ENCODE measurements around the gene TP53I11.

DNA sequence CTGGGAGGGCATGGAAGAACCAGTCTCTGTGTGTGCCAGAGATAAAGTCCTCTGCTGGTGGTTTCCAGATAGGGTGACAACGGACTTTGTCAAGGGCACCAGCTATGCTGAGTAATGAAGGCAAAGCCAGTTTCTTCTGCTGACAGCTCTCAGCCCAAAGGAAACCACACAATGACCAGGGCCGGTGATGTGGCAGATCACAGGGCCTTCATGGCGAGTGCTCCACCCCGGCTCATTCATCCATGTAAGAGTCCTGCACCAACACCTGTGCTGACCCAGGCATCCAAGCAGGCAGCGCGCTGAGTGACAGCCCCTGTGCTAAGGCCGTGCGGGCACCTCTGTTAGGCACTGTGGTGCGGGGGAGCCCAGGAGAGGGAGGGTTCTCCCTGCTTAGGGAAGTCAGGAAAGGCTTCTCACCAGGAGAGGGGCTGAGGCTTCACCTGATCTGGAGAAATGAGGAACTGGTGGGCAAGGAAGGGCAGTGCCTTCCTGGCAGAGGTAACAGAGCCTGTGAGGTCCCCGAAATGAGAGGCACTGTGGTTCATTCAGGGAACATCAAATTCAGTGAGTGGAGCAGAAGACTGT lies 33.8 kb downstream of the TP53I11 start:
- TF ChIP-seq, protein P1, sequence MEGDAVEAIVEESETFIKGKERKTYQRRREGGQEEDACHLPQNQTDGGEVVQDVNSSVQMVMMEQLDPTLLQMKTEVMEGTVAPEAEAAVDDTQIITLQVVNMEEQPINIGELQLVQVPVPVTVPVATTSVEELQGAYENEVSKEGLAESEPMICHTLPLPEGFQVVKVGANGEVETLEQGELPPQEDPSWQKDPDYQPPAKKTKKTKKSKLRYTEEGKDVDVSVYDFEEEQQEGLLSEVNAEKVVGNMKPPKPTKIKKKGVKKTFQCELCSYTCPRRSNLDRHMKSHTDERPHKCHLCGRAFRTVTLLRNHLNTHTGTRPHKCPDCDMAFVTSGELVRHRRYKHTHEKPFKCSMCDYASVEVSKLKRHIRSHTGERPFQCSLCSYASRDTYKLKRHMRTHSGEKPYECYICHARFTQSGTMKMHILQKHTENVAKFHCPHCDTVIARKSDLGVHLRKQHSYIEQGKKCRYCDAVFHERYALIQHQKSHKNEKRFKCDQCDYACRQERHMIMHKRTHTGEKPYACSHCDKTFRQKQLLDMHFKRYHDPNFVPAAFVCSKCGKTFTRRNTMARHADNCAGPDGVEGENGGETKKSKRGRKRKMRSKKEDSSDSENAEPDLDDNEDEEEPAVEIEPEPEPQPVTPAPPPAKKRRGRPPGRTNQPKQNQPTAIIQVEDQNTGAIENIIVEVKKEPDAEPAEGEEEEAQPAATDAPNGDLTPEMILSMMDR (IDR thresholded peaks at IDR 0.05) = no peak
- no peak for TF ChIP-seq POLR2A (IDR thresholded peaks at IDR 0.05)

Measured in thyroid gland (tissue), 4 donors.